GM12864 (cell line): ENCODE results near the gene FGD6.

Experiments
- DNase-seq: peaks from one replicate; pipeline ENCODE4 v3.0.0-alpha.2; 2011; ENCODE audit warnings: low read depth
- H3K4me3 ChIP-seq: 2 replicates; pipeline ENCODE4 v1.5.1; 2011; ENCODE audit warnings: mild to moderate bottlenecking, low read depth, low read length, control low read depth
- CTCF ChIP-seq: IDR thresholded peaks from 2 replicates; pipeline ENCODE4 v1.5.1; 2011; ENCODE audit warnings: low read depth, mild to moderate bottlenecking, moderate library complexity, low read length, control low read depth, inconsistent platforms; ENCODE audit errors: missing control alignments

Gene FGD6

GRCh38 chr12:95164656-95165055 is 52.6 kb downstream of the FGD6 start:
- H3K4me3 ChIP-seq, result no peak overlapping the region
- no peak for DNase-seq
- no peak for TF ChIP-seq CTCF

GRCh38 chr12:95158919-95159318 is 58.3 kb downstream of the FGD6 start:
- TF ChIP-seq CTCF, result no peak

GRCh38 chr12:95151821-95152220 is 65.4 kb downstream of the FGD6 start:
- no peak for TF ChIP-seq CTCF
- DNase-seq, result no peak
- H3K4me3 ChIP-seq, result no peak overlapping the region

More at GRCh38 chr12:95158919-95159318, 58.3 kb downstream of the FGD6 start:
- no peak for DNase-seq
- no peak overlapping the region for H3K4me3 ChIP-seq

DNA sequence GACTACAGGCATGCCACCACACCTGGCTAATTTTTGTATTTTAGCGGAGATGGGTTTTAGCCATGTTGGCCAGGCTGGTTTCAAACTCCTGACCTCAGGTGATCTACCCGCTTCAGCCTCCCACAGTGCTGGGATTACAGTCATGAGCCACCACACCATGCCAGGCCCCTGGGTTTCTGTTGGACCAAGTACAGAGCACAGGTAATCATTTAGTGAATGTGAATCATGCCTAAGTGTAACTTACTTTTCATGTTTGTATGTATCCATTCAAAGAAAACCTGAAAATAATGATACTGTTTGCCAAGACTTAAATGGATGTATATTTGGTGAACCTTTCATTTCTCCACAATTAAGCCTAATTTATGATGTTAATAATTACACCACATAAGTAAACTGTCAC is 65.9 kb downstream of the FGD6 start:
- TF ChIP-seq CTCF, result no peak
- no peak for DNase-seq
- H3K4me3 ChIP-seq, result no peak overlapping the region

- no peak for DNase-seq
- H3K4me3 ChIP-seq, result no peak overlapping the region
- no peak for TF ChIP-seq CTCF
Measured at GRCh38 chr12:95150501-95150900, 66.8 kb downstream of the FGD6 start.

DNA sequence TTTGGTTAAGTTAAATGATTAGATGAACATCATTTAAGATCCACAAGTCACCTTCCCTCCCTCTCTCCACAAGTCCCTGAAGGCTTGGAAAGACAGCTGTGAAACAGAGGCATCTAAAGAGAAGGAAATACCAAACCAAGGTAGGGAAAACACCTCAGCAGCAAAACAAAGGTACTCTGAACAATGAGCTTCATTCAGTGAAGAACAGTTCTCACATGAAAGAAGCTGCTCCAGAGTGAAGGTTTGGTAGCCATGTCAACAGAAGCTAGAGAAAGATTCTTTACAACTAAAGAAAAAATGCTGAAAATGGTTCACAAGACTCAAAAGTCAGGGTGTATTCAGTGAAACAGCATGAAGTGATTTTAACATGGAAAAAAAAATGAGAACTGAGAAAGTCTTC is 69.4 kb downstream of the FGD6 start:
- DNase-seq, result no peak
- no peak for TF ChIP-seq CTCF
- no peak overlapping the region for H3K4me3 ChIP-seq

GRCh38 chr12:95146769-95147168 is 70.5 kb downstream of the FGD6 start:
- TF ChIP-seq CTCF, result no peak
- no peak for DNase-seq

More at GRCh38 chr12:95146769-95147168, 70.5 kb downstream of the FGD6 start:
- no peak overlapping the region for H3K4me3 ChIP-seq
